Small intestine (tissue), 7 donors: ENCODE data around the gene CC2D2A. TPM values are rescaled to one million over a fixed set of nuclear protein-coding genes. Genes with fewer than 3 reads are reported as not detected.

Source experiments
- DNase-seq, 2 donors: peaks; one replicate each; pipeline versions ENCODE4 v3.0.0 to v3.0.0-alpha.2; 2013
- FAIRE-seq: peaks from 2 replicates; lab custom pipeline; 2012; peaks lifted over from hg19 to GRCh38; lab: Jason Lieb, UNC
- H3K27ac ChIP-seq, 3 donors: one replicate each; pipeline ENCODE4 v1.5.1; 2013; ENCODE audit warnings: low read length in 2 of 3, mild to moderate bottlenecking in 2 of 3, control low read depth in 1 of 3, inconsistent platforms in 1 of 3, low read depth in 1 of 3, moderate library complexity in 1 of 3
- H3K27me3 ChIP-seq, 3 donors: one replicate each; pipeline ENCODE4 v1.6.1; 2013; ENCODE audit warnings: low read length in 3 of 3, inconsistent platforms in 1 of 3; ENCODE audit not compliant: control insufficient read depth in 3 of 3, insufficient read depth in 3 of 3
- H3K36me3 ChIP-seq, 3 donors: one replicate each; pipeline ENCODE4 v1.6.1; 2013; ENCODE audit warnings: low read length in 3 of 3, inconsistent platforms in 1 of 3, low read depth in 1 of 3, mild to moderate bottlenecking in 1 of 3, moderate library complexity in 1 of 3; ENCODE audit not compliant: control insufficient read depth in 3 of 3, insufficient read depth in 2 of 3
- H3K4me1 ChIP-seq, 3 donors: one replicate each; pipeline ENCODE4 v1.6.1; 2013; ENCODE audit warnings: low read length in 2 of 3, inconsistent platforms in 1 of 3, low read depth in 1 of 3, mild to moderate bottlenecking in 1 of 3, moderate library complexity in 1 of 3; ENCODE audit not compliant: control insufficient read depth in 3 of 3, insufficient read depth in 2 of 3
- H3K4me3 ChIP-seq, 3 donors: one replicate each; pipeline ENCODE4 v1.5.1; 2013; ENCODE audit warnings: low read length in 3 of 3, control low read depth in 1 of 3, inconsistent platforms in 1 of 3, low read depth in 1 of 3, mild to moderate bottlenecking in 1 of 3, moderate library complexity in 1 of 3
- H3K9me3 ChIP-seq, 2 donors: one replicate each; pipeline ENCODE4 v1.6.1; 2013; ENCODE audit warnings: low read depth in 1 of 2, low read length in 1 of 2; ENCODE audit not compliant: control insufficient read depth in 2 of 2, insufficient read depth in 1 of 2
- WGBS, 3 donors: extraction: QIAGEN DNeasy Blood & Tissue Kit; methylation state at CpG; one replicate each; pipeline ENCODE4 v1.1.7; 2013; 5-methylcytosine and 5-hydroxymethylcytosine counted together
- polyA plus RNA-seq, 4 donors: library from polyadenylated mRNA; stranded (reverse) in 3 of 4; unstranded in 1 of 4; fragments of 200-250 nt in 3 of 4; fragments of 120-200 nt in 1 of 4; gene quantifications; one replicate each; pipeline versions ENCODE4 v1.2.1 to v1.2.3, GENCODE V29; 2013
- donor health status: healthy with polysubstance abuse.
- donor health status: control.
- donor health status: control.
- donor health status: Bipolar disorder and iron deficiency.
- donor health status: healthy.

Gene CC2D2A
- polyA plus RNA-seq, 4 donors = 1.6 to 13.6 (median 5.5) TPM

- Histone ChIP-seq H3K27me3 (no peaks in the 10 kb centered on the region), H3K4me1 (no peaks in the 10 kb centered on the region), H3K4me3 (no peak overlapping the region), H3K36me3 (peaks cover 0 to 2% (median 0%) of the 10 kb centered on the region in 3 donors), H3K9me3 (no peaks in the 10 kb centered on the region), H3K27ac (no peak overlapping the region)
- DNase-seq (no peak), FAIRE-seq (no peak)
- WGBS, 3 donors = 88 to 94% (median 93%) methylated on average over 3 of the region's 3 CpGs
These were observed 62.1 kb downstream of the CC2D2A start for GRCh38 chr4:15531792-15532191.

- Histone ChIP-seq H3K27me3 (no peaks in the 10 kb centered on the region), H3K36me3 (peaks cover 0 to 10% (median 2%) of the 10 kb centered on the region in 3 donors), H3K9me3 (no peaks in the 10 kb centered on the region), H3K4me1 (no peaks in the 10 kb centered on the region), H3K4me3 (no peak overlapping the region), H3K27ac (no peak overlapping the region)
- WGBS, 3 donors = 73 to 87% (median 77%) methylated on average over 2 of the region's 2 CpGs
- DNase-seq (no peak), FAIRE-seq (no peak)
These were observed 64.1 kb downstream of the CC2D2A start for GRCh38 chr4:15533817-15534216.

DNA sequence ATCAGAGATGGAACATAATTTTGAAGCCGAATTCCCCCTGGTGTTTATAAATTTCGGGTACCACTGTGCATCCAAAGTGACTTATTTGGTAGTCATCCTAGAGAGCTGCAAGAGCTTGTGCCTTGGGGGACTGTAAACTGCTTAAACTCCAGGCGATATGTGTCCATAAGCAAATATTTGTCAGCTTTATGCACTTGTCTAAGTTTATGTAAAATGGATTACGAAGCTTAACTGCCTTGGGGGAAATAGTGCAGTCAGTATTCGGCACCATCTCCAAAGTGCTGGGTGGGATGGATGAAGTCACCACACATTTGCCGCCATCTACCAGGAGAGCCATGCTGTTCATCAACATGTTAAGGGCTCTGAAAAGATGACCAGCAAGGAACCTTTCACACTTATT lies 65.9 kb downstream of the CC2D2A start:
- no peaks in the 10 kb centered on the region for H3K27me3 ChIP-seq
- no peak overlapping the region for H3K4me3 ChIP-seq
- H3K4me1 ChIP-seq = no peaks in the 10 kb centered on the region
- FAIRE-seq (no peak), DNase-seq (no peak)
- H3K27ac ChIP-seq = no peak overlapping the region
- WGBS, 3 donors = 88 to 95% (median 88%) methylated on average over 6 of the region's 6 CpGs
- no peaks in the 10 kb centered on the region for H3K9me3 ChIP-seq
- H3K36me3 ChIP-seq = peaks cover 0 to 10% (median 2%) of the 10 kb centered on the region in 3 donors

DNA sequence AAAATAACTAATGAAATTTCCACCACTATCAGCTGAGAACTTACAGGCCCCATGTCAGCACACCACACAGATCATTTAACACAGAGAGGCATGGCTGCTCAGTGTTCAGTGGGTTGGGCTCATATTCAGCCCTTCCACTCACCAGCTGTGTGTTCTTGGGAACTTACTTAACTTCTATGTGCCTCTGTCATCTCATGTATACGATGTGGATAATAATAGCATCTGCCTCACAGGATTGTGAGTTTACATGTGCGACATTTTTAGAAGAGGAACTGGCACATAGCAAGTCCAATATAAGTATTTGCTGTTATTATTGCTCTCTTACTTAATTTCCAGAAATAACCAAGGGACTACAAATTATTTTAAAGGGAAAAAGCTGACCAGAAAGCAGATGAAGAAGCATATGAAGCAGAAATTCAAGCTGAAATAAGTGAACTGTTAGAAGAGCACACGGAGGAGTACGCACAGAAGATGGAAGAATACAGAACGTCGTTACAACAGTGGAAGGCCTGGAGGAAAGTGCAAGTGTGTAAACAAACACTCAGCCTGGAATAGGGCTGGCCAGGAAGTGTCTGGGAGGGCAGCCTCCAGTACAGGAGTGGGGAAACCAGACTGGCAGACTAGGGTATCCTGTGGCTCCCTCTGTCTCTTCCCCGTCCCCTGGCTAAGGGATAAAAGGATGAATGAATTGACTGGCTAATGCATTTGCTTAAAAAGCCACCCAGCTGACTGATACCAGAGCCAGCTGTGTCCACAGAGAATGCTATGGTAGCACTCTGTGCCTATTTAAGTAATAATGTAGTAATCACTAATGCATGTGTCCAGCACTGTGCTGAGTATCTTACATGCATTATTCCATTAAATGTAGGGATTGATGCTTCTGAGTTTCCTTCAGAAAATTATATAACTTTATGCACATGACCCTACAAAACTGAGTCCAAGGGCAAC lies 67.1 kb downstream of the CC2D2A start:
- DNase-seq = no peak
- FAIRE-seq = no peak
- Histone ChIP-seq H3K4me3 (no peak overlapping the region), H3K27me3 (no peaks in the 10 kb centered on the region), H3K27ac (no peak overlapping the region), H3K4me1 (no peaks in the 10 kb centered on the region), H3K36me3 (peaks cover 0 to 8% (median 4%) of the 10 kb centered on the region in 3 donors), H3K9me3 (no peaks in the 10 kb centered on the region)
- WGBS, 3 donors = 76 to 90% (median 89%) methylated on average over 7 of the region's 7 CpGs

- no peak overlapping the region for H3K4me3 ChIP-seq
These were observed 72.3 kb downstream of the CC2D2A start for GRCh38 chr4:15541941-15542340.

GRCh38 chr4:15542760-15543159 lies 73.1 kb downstream of the CC2D2A start:
- DNase-seq (no peak), FAIRE-seq (no peak)
- Histone ChIP-seq H3K27me3 (no peaks in the 10 kb centered on the region), H3K4me1 (no peaks in the 10 kb centered on the region), H3K9me3 (no peaks in the 10 kb centered on the region), H3K4me3 (no peak overlapping the region), H3K27ac (no peak overlapping the region), H3K36me3 (peaks cover 0 to 18% (median 7%) of the 10 kb centered on the region in 3 donors)
- 76 to 82% (median 78%) methylated on average over 7 of the region's 7 CpGs for WGBS, 3 donors

More at GRCh38 chr4:15541941-15542340, 72.3 kb downstream of the CC2D2A start:
- DNase-seq (no peak), FAIRE-seq (no peak)
- Histone ChIP-seq H3K36me3 (peaks cover 0 to 20% (median 7%) of the 10 kb centered on the region in 3 donors), H3K4me1 (no peaks in the 10 kb centered on the region), H3K9me3 (no peaks in the 10 kb centered on the region), H3K27me3 (no peaks in the 10 kb centered on the region), H3K27ac (no peak overlapping the region)
- 93 to 100% (median 94%) methylated on average over 5 of the region's 5 CpGs for WGBS, 3 donors

- Histone ChIP-seq H3K9me3 (no peaks in the 10 kb centered on the region), H3K27me3 (no peaks in the 10 kb centered on the region), H3K4me3 (no peak overlapping the region), H3K27ac (no peak overlapping the region), H3K36me3 (peaks cover 0 to 12% (median 5%) of the 10 kb centered on the region in 3 donors), H3K4me1 (no peaks in the 10 kb centered on the region)
- 83 to 94% (median 92%) methylated on average over 6 of the region's 6 CpGs for WGBS, 3 donors
- DNase-seq = no peak
- FAIRE-seq = no peak
These were observed 74.0 kb downstream of the CC2D2A start for GRCh38 chr4:15543537-15544247.

- no peak for DNase-seq
- H3K9me3 ChIP-seq = no peaks in the 10 kb centered on the region
- no peaks in the 10 kb centered on the region for H3K27me3 ChIP-seq
- 71 to 94% (median 87%) methylated on average over 1 of the region's 1 CpG for WGBS, 3 donors
- FAIRE-seq = no peak
- peaks cover 0 to 12% (median 5%) of the 10 kb centered on the region in 3 donors for H3K36me3 ChIP-seq
- no peak overlapping the region for H3K27ac ChIP-seq
- no peaks in the 10 kb centered on the region for H3K4me1 ChIP-seq
- H3K4me3 ChIP-seq = no peak overlapping the region
These were observed 74.6 kb downstream of the CC2D2A start for GRCh38 chr4:15544248-15544729.
